B cell (primary cell): ENCODE data around the gene RIN3. TPM values are rescaled to one million over a fixed set of nuclear protein-coding genes. Genes with fewer than 3 reads are reported as not detected.

Experiments used
- ATAC-seq: fragments of 200-7000 bp; cut with Tn5 transposase; one replicate; pipeline ENCODE4 v1.10.0; 2021; ENCODE audit warnings: low read depth, mild to moderate bottlenecking, moderate number of reproducible peaks, moderate library complexity
- CTCF ChIA-PET: fragments of 350-600 bp; sonication (Branson Sonifier 250); formaldehyde crosslinking; loops from one replicate; lab custom pipeline; 2021; ENCODE audit warnings: antibody characterized with exemption, inconsistent platforms; lab: Charles Lee
- POLR2A ChIA-PET: fragments of 350-600 bp; sonication (Branson Sonifier 250); formaldehyde crosslinking; loops from one replicate; lab custom pipeline; 2021; ENCODE audit warnings: antibody characterized with exemption; lab: Charles Lee
- DNase-seq: peaks from one replicate; pipeline ENCODE4 v3.0.0; 2013
- H2AFZ ChIP-seq: 2 replicates; pipeline ENCODE4 v1.6.1; 2012; ENCODE audit warnings: mild to moderate bottlenecking, low read depth, low read length; ENCODE audit not compliant: insufficient read depth, poor library complexity, severe bottlenecking
- H3K27ac ChIP-seq, 2 donors: 1 replicate in 1 of 2; 2 replicates in 1 of 2; pipeline ENCODE4 v1.5.1; 2012 to 2013; ENCODE audit warnings: low read length in 2 of 2, mild to moderate bottlenecking in 2 of 2, moderate library complexity in 1 of 2
- H3K27me3 ChIP-seq, 4 experiments: fragments of 200-600 bp in 1 of 4; sonication (generic) in 1 of 4; replicated peaks in 1 of 4; 1 replicate in 2 of 4; 2 replicates in 2 of 4; pipeline versions ENCODE4 v1.6.1 to v1.7.0; 2013 to 2016; ENCODE audit warnings: low read length in 3 of 4, mild to moderate bottlenecking in 2 of 4, mixed read lengths in 1 of 4, moderate library complexity in 1 of 4; ENCODE audit not compliant: insufficient read depth in 4 of 4, control insufficient read depth in 3 of 4; ENCODE audit errors: control extremely low read depth in 1 of 4
- H3K36me3 ChIP-seq, 2 experiments: replicated peaks in 1 of 2; 1 replicate in 1 of 2; 2 replicates in 1 of 2; pipeline versions ENCODE4 v1.6.1 to v1.7.1; 2013; ENCODE audit warnings: low read length in 1 of 2; ENCODE audit not compliant: insufficient read depth in 2 of 2, control insufficient read depth in 1 of 2; ENCODE audit errors: control extremely low read depth in 1 of 2, extremely low read depth in 1 of 2
- H3K4me1 ChIP-seq, 2 donors: fragments of 200-600 bp in 1 of 2; sonication (generic) in 1 of 2; 1 replicate in 1 of 2; 2 replicates in 1 of 2; pipeline versions ENCODE4 v1.5.1 to v1.6.1; 2013 to 2017; ENCODE audit warnings: low read length in 2 of 2; ENCODE audit not compliant: control insufficient read depth in 2 of 2, insufficient read depth in 2 of 2
- H3K4me2 ChIP-seq: replicated peaks from 2 replicates; pipeline ENCODE3; 2012; ENCODE audit warnings: mild to moderate bottlenecking, low read depth, low read length; ENCODE audit not compliant: poor library complexity, severe bottlenecking
- H3K4me3 ChIP-seq, 5 experiments: fragments of 200-600 bp in 1 of 5; sonication (generic) in 1 of 5; 1 replicate in 3 of 5; 2 replicates in 2 of 5; pipeline versions ENCODE4 v1.5.1 to v1.7.0; 2011 to 2016; ENCODE audit warnings: low read length in 4 of 5, mild to moderate bottlenecking in 4 of 5, low read depth in 2 of 5, control low read depth in 1 of 5, moderate library complexity in 1 of 5; ENCODE audit not compliant: insufficient read depth in 1 of 5; ENCODE audit errors: control extremely low read depth in 1 of 5, extremely low read depth in 1 of 5
- H3K79me2 ChIP-seq: fragments of 200-600 bp; sonication (generic); one replicate; pipeline ENCODE4 v1.6.0; 2016; ENCODE audit warnings: low read length; ENCODE audit not compliant: control insufficient read depth, insufficient read depth
- H3K9ac ChIP-seq: fragments of 200-600 bp; sonication (generic); 2 replicates; pipeline ENCODE4 v1.6.1; 2017; ENCODE audit warnings: mild to moderate bottlenecking, low read length, moderate library complexity
- H3K9me3 ChIP-seq, 3 donors: one replicate each; pipeline versions ENCODE4 v1.6.1 to v1.7.1; 2013; ENCODE audit warnings: low read length in 2 of 3; ENCODE audit not compliant: control insufficient read depth in 2 of 3, insufficient read depth in 1 of 3; ENCODE audit errors: control extremely low read depth in 1 of 3
- H4K20me1 ChIP-seq: 2 replicates; pipeline ENCODE4 v1.6.0; 2012; ENCODE audit warnings: mild to moderate bottlenecking, low read length; ENCODE audit not compliant: insufficient read depth, control insufficient read depth, poor library complexity, severe bottlenecking
- H3K27ac Mint-ChIP-seq: one replicate; pipeline ENCODE4 v1.8.0; 2021; ENCODE audit warnings: mixed read lengths
- H3K27me3 Mint-ChIP-seq: one replicate; pipeline ENCODE4 v1.8.0; 2021; ENCODE audit warnings: mixed read lengths
- H3K4me1 Mint-ChIP-seq: one replicate; pipeline ENCODE4 v1.8.0; 2021; ENCODE audit warnings: mixed read lengths
- H3K4me3 Mint-ChIP-seq: one replicate; pipeline ENCODE4 v1.8.0; 2021; ENCODE audit warnings: mixed read lengths
- H3K9me3 Mint-ChIP-seq: one replicate; pipeline ENCODE4 v1.8.0; 2022; ENCODE audit warnings: mixed read lengths; ENCODE audit not compliant: insufficient read depth
- CTCF ChIP-seq: fragments of 200-600 bp; IDR thresholded peaks from one replicate; pipeline ENCODE4 v1.8.0; 2022; ENCODE audit warnings: antibody characterized with exemption, mild to moderate bottlenecking
- EZH2 ChIP-seq: IDR thresholded peaks from 2 replicates; pipeline ENCODE4 v1.6.1; 2012; ENCODE audit warnings: borderline replicate concordance, low read depth, mild to moderate bottlenecking, moderate library complexity, low read length; ENCODE audit not compliant: insufficient read depth, poor library complexity, severe bottlenecking
- WGBS: methylation state at CpG from one replicate; pipeline ENCODE4 v1.1.5; 2013; ENCODE audit warnings: missing lambda C conversion rate; ENCODE audit not compliant: insufficient coverage; 5-methylcytosine and 5-hydroxymethylcytosine counted together
- intact Hi-C: fragments of 100-400 bp; cut with micrococcal nuclease; formaldehyde crosslinking; loops from one replicate; pipeline ENCODE4 v1.10.0; 2022
- polyA plus RNA-seq: library from polyadenylated mRNA; depleted of rRNA; stranded (reverse); fragments of >200 nt; gene quantifications from 2 replicates; pipeline ENCODE4 v1.2.3, GENCODE V29; 2012
- total RNA-seq, 2 donors: library from RNA; stranded (reverse); fragments of 120-200 nt in 1 of 2; gene quantifications; 1 replicate in 1 of 2; 2 replicates in 1 of 2; pipeline versions ENCODE4 v1.2.3 to v1.2.4, GENCODE V29; 2013 to 2022

The RIN3 gene
- total and polyA plus RNA-seq, 2 donors (not counting 1 experiment from before 2014, with no cell fraction given): 62.1 to 123 TPM

- H3K4me1 ChIP-seq: peaks cover 31 to 39% of the 10 kb centered on the region in 2 donors
- intact Hi-C loops: no loop called here
- no peaks in the 10 kb centered on the region for H3K36me3 ChIP-seq
- peaks cover 40% of the 10 kb centered on the region for H3K4me1 Mint-ChIP-seq
- H4K20me1 ChIP-seq: no peaks in the 10 kb centered on the region
- H3K9ac ChIP-seq: no peak overlapping the region
- no peak overlapping the region for H3K4me3 Mint-ChIP-seq
- H3K9me3 ChIP-seq: peaks cover 0 to 5% (median 0%) of the 10 kb centered on the region in 3 donors
- no peaks in the 10 kb centered on the region for H3K27me3 Mint-ChIP-seq
- no peaks in the 10 kb centered on the region for H3K79me2 ChIP-seq
- no peak for DNase-seq
- H2AFZ ChIP-seq: no peak overlapping the region
- ATAC-seq: no peak
- CTCF ChIA-PET: interaction anchor here (1.5 kb wide), 1 partner anchor 86 kb away, joined by 3 read pairs; no protein-coding TSS in a partner anchor
- no peak overlapping the region for H3K27ac Mint-ChIP-seq
- no peaks in the 10 kb centered on the region for H3K9me3 Mint-ChIP-seq
- POLR2A ChIA-PET: no interaction called here
- TF ChIP-seq CTCF (no peak), EZH2 (no peak)
- H3K4me2 ChIP-seq: no peak overlapping the region
- 100% methylated on average over 7 of the region's 9 CpGs for WGBS
- H3K4me3 ChIP-seq: no peak overlapping the region
- no peak overlapping the region for H3K27ac ChIP-seq
- H3K27me3 ChIP-seq: no peaks in the 10 kb centered on the region
Observed at GRCh38 chr14:92502541-92503286, 10.9 kb upstream of the RIN3 start.

- ChIA-PET POLR2A (no interaction called here), CTCF (no interaction called here)
- H2AFZ ChIP-seq: no peak overlapping the region
- Mint-ChIP-seq H3K9me3 (no peaks in the 10 kb centered on the region), H3K4me3 (peak overlapping the region; percentile 13), H3K27ac (no peak overlapping the region), H3K4me1 (peaks cover 50% of the 10 kb centered on the region), H3K27me3 (no peaks in the 10 kb centered on the region)
- ATAC-seq (no peak), DNase-seq (no peak)
- no peak overlapping the region for H3K9ac ChIP-seq
- no peaks in the 10 kb centered on the region for H4K20me1 ChIP-seq
- H3K4me3 ChIP-seq: no peak overlapping the region
- intact Hi-C loops: no loop called here
- no peak overlapping the region for H3K4me2 ChIP-seq
- TF ChIP-seq CTCF: no peak
- no peak for TF ChIP-seq EZH2
- H3K9me3 ChIP-seq: peaks cover 0 to 5% (median 0%) of the 10 kb centered on the region in 3 donors
- no peak overlapping the region for H3K27ac ChIP-seq
- 98% methylated on average over 3 of the region's 4 CpGs for WGBS
- peaks cover 37 to 46% of the 10 kb centered on the region in 2 donors for H3K4me1 ChIP-seq
- H3K79me2 ChIP-seq: no peaks in the 10 kb centered on the region
- H3K27me3 ChIP-seq: no peaks in the 10 kb centered on the region
- no peaks in the 10 kb centered on the region for H3K36me3 ChIP-seq
Observed at GRCh38 chr14:92503756-92504491, 9.7 kb upstream of the RIN3 start.
